ENCODE data around the gene SLC2A5.
"Not testable (repeated sequence)": the region's sequence is repeated elsewhere in the genome, so short reads cannot be mapped to it uniquely, and the experiment has no call there.

Gene SLC2A5

DNA sequence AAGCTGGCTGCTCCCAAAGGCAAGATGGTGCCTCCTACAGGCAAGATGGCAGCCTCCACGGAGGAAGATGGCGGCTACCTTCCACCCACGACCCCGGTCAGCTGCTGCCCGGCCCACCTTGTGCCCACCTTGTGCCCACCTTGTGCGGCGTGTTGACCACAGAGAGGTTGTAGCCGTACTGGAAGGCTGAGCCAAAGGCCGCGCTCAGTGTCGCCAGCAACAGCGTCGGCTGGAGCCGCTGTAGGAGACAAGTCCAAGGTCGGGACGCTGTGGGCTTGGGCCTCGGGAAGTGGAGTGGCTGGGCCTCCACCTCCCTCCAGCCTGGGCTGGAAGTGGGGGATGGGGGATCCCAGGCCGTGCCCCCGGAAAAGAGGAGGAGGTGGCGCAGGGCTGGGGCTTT, 44.6 kb downstream of the SLC2A5 start:
- TF ChIP-seq, protein P1, sequence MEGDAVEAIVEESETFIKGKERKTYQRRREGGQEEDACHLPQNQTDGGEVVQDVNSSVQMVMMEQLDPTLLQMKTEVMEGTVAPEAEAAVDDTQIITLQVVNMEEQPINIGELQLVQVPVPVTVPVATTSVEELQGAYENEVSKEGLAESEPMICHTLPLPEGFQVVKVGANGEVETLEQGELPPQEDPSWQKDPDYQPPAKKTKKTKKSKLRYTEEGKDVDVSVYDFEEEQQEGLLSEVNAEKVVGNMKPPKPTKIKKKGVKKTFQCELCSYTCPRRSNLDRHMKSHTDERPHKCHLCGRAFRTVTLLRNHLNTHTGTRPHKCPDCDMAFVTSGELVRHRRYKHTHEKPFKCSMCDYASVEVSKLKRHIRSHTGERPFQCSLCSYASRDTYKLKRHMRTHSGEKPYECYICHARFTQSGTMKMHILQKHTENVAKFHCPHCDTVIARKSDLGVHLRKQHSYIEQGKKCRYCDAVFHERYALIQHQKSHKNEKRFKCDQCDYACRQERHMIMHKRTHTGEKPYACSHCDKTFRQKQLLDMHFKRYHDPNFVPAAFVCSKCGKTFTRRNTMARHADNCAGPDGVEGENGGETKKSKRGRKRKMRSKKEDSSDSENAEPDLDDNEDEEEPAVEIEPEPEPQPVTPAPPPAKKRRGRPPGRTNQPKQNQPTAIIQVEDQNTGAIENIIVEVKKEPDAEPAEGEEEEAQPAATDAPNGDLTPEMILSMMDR (IDR thresholded peaks at IDR 0.05; ENCODE audit: insufficient read depth, missing control alignments): no peak
- no peak for FAIRE-seq

DNA sequence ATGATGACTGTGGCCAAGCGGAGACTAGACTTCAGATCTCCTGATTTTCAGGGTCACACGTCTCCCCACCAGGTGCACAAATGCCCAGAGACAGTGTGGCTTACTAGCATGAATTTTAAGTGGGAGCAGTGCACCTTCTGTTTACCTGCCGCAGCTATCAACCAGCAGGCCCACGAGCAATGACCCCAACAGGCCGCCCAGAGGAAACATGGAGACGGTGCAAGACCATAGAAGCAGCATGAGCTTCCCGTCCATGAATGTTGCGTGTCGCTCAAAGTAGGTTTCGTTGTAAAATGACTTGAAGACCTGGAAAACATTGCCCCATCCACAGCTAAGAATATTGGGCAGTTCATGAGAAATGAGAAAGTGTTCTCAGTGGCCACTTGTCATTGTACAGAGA, 46.7 kb downstream of the SLC2A5 start:
- TF ChIP-seq, protein P1 (IDR thresholded peaks at IDR 0.05; ENCODE audit: insufficient read depth, missing control alignments): no peak
- FAIRE-seq (no peak), DNase-seq (ENCODE audit: insufficient read length, low spot score) (no peak)

More for the DNA sequence above, 44.6 kb downstream of the SLC2A5 start:
- no peak for DNase-seq (ENCODE audit: insufficient read length, low spot score)

DNA sequence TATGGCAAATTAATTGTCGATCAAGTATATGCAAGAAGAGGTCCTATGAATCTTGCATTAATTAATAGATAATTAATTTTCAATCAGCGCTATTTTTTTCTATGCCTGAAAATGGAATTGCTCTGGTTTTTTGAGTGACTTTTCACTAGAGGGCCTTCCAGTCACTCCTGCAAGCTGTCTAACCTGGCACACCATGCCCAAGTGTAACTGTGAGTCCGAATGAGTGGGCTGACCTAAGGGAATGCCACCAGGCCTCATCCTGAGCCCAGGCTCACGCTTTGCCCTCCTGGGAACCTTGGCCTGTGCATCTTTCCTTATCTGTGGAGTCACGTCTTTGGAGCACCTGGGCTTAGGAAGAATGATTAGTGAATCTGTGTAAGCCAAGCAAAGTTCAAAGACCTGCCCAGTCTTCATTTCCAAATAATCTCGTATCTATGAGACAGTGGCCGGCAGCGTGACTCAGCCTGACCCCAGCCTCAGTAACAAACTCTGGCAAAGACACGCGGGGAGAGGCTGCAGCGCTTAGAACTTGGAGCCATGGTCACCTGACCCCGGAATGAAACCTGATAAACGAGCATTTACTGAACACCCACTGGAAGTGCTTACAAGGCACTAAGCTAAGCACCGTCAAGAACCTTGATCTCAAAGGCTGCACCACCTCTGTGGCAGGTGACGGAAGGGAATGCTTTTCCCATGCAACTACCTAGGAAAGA, 47.3 kb downstream of the SLC2A5 start:
- not testable (repeated sequence) for DNase-seq (ENCODE audit: insufficient read length, low spot score); FAIRE-seq

DNA sequence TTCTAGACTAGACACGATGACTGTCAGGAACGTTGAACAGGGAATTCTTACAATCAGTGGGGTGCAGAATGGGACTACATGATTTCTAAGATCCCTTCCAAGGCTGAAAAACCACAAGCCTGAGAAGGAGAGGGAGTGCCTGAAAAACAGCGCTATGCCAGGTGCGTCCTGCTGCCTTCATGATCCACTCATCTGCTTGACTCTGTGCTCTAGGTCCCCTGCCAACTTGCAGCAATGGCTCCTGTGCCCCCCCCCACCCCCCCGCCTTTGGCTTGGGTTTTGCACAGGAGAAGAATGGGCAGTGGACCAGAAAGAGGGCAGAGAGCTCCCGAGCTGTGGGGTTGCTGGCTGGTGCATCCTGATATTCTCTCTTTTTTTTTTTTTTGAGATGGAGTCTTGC, 49.1 kb downstream of the SLC2A5 start:
- DNase-seq (ENCODE audit: insufficient read length, low spot score) (no peak), FAIRE-seq (no peak)

DNA sequence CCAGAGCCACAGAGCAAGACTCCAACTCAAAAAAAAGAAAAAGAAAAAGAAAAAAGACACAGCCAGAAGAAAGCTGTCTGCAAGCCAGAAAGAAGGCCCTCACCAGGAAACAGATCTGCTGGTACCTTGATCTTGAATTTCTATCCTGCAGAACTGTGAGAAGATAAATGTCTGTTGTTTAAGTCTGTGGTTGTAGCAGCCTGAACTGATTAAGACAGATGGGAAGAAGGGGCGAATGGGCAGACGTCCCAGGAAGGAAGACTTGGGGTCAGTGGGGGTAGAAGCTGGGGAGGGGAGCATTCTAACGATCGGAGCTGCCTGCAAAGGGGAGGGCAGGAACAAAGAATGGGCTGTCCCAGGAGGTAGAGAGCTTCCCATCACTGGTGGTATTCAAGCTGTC, 49.5 kb downstream of the SLC2A5 start:
- no peak for DNase-seq (ENCODE audit: insufficient read length, low spot score)
- TF ChIP-seq, protein P1 (IDR thresholded peaks at IDR 0.05; ENCODE audit: insufficient read depth, missing control alignments): no peak
- no peak for FAIRE-seq

More for the DNA sequence above, 49.1 kb downstream of the SLC2A5 start:
- TF ChIP-seq, protein P1 (IDR thresholded peaks at IDR 0.05; ENCODE audit: insufficient read depth, missing control alignments): no peak

DNA sequence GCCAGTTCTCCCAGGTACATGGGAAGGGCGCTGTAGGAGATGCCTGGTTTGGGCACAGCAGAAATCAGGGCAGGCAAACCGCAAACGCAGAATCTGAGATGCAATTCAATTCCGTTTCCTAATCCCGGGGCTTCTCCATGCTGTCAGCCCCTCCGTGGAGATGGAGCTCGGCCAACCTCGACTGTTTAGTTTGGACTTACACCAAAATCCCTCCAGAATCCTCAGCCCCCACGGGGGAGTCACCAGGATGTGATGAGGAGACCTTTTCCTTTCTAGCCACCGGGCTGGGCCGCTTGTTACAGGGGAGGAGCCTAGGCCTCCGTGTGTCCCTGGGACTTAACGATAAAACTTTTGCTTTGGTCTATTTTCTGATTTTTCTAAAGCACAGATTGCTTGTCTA, 51.1 kb downstream of the SLC2A5 start:
- FAIRE-seq (no peak), DNase-seq (ENCODE audit: insufficient read length, low spot score) (no peak)
- TF ChIP-seq, protein P1 (IDR thresholded peaks at IDR 0.05; ENCODE audit: insufficient read depth, missing control alignments): no peak

DNA sequence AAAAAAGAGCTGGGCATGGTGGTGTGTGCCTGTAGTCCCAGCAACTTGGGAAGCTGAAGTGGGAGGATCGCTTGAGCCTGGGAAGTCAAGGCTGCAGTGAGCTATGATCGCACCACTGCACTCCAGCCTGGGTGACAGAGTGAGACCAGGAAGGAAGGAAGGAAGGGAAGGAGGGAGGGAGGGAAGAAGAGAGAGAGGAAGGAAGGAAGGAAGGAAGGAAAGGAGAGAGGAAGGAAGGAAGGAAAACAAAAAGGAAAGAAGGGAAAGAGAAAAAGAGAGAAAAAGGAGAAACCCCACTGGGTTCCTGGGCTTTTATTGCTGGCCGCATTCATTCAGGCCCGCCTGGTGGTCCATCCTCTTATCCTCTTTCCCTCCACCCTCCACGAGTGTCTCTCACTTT, 53.0 kb downstream of the SLC2A5 start:
- no peak for FAIRE-seq

More for the DNA sequence above, 53.0 kb downstream of the SLC2A5 start:
- TF ChIP-seq, protein P1 (IDR thresholded peaks at IDR 0.05; ENCODE audit: insufficient read depth, missing control alignments): no peak
- DNase-seq (ENCODE audit: insufficient read length, low spot score): no peak

Data from D721Med (cell line).